HepG2 (cell line): ENCODE measurements around the gene AK3. TPM values are rescaled to one million over a fixed set of nuclear protein-coding genes. Genes with fewer than 3 reads are reported as not detected.
A peak's percentile ranks its signal among the peaks of the same experiment; 100 is the strongest.

Experiments
- CBX2 ChIP-seq, 2 experiments: fragments of 200-600 bp in 1 of 2; sonication (generic); formaldehyde crosslinking in 1 of 2; IDR thresholded peaks; 2 replicates each; pipeline versions ENCODE4 v1.7.0 to v1.8.1; 2018 to 2022; ENCODE audit warnings: low read depth in 2 of 2, low read length in 1 of 2, mild to moderate bottlenecking in 1 of 2, missing genetic modification reagents in 1 of 2
- DNMT3B ChIP-seq: conservative IDR thresholded peaks from 2 replicates; pipeline ENCODE4 v1.6.1; 2016; ENCODE audit warnings: missing biosample characterization, control low read depth
- ETV6 ChIP-seq: sonication (generic); formaldehyde crosslinking; conservative IDR thresholded peaks from 2 replicates; pipeline ENCODE4 v1.4.0; 2020; ENCODE audit warnings: missing genetic modification reagents
- KDM3A ChIP-seq: IDR thresholded peaks from 2 replicates; pipeline ENCODE4 v1.6.1; 2018; ENCODE audit warnings: low read depth, missing compliant biosample characterization
- KLF12 ChIP-seq: sonication (generic); formaldehyde crosslinking; IDR thresholded peaks from 2 replicates; pipeline ENCODE4 v1.4.0; 2020; ENCODE audit warnings: missing genetic modification reagents, borderline replicate concordance
- KLF13 ChIP-seq: sonication (generic); formaldehyde crosslinking; IDR thresholded peaks from 2 replicates; pipeline ENCODE4 v1.4.0; 2020; ENCODE audit warnings: mild to moderate bottlenecking, missing genetic modification reagents
- MBD4 ChIP-seq: IDR thresholded peaks from 2 replicates; pipeline ENCODE4 v1.6.1; 2012; ENCODE audit warnings: low read length, inconsistent platforms, borderline replicate concordance
- MLLT10 ChIP-seq: sonication (generic); formaldehyde crosslinking; IDR thresholded peaks from 2 replicates; pipeline ENCODE4 v1.4.0; 2020; ENCODE audit warnings: missing genetic modification reagents
- PBX2 ChIP-seq: IDR thresholded peaks from 2 replicates; pipeline ENCODE4 v1.6.1; 2016; ENCODE audit warnings: control low read depth
- PHB2 ChIP-seq: fragments of 450-650 bp; IDR thresholded peaks from 2 replicates; pipeline ENCODE4 v1.6.1; 2018; ENCODE audit not compliant: partially characterized antibody
- SIX4 ChIP-seq: sonication (generic); formaldehyde crosslinking; IDR thresholded peaks from 2 replicates; pipeline ENCODE4 v1.4.0; 2020; ENCODE audit warnings: missing genetic modification reagents
- SMAD3 ChIP-seq: sonication (generic); formaldehyde crosslinking; IDR thresholded peaks from 2 replicates; pipeline ENCODE4 v1.4.0; 2020; ENCODE audit warnings: missing genetic modification reagents
- SOX13 ChIP-seq, 3 experiments: fragments of 450-650 bp in 1 of 3; sonication (generic) in 1 of 3; formaldehyde crosslinking in 1 of 3; IDR thresholded peaks in 2 of 3; conservative IDR thresholded peaks in 1 of 3; 2 replicates each; pipeline versions ENCODE4 v1.5.0 to v1.6.1; 2016 to 2020; ENCODE audit warnings: antibody characterized with exemption in 1 of 3, mild to moderate bottlenecking in 1 of 3, missing compliant biosample characterization in 1 of 3, missing genetic modification reagents in 1 of 3, moderate library complexity in 1 of 3
- SOX6 ChIP-seq, 2 experiments: fragments of 450-650 bp in 1 of 2; sonication (generic) in 1 of 2; formaldehyde crosslinking in 1 of 2; IDR thresholded peaks; 2 replicates each; pipeline versions ENCODE4 v1.4.0 to v1.6.1; 2017 to 2020; ENCODE audit warnings: antibody characterized with exemption in 1 of 2, mild to moderate bottlenecking in 1 of 2, missing genetic modification reagents in 1 of 2
- SP2 ChIP-seq: sonication (generic); formaldehyde crosslinking; IDR thresholded peaks from 2 replicates; pipeline ENCODE4 v1.5.1; 2020; ENCODE audit warnings: mild to moderate bottlenecking, missing genetic modification reagents
- THRA ChIP-seq: sonication (generic); formaldehyde crosslinking; IDR thresholded peaks from 2 replicates; pipeline ENCODE4 v1.4.0; 2020; ENCODE audit warnings: missing genetic modification reagents, borderline replicate concordance
- ZIK1 ChIP-seq: sonication (generic); formaldehyde crosslinking; IDR thresholded peaks from 2 replicates; pipeline ENCODE4 v1.5.0; 2020; ENCODE audit warnings: mild to moderate bottlenecking, low read depth, missing genetic modification reagents, borderline replicate concordance
- ZNF326 ChIP-seq: sonication (generic); formaldehyde crosslinking; IDR thresholded peaks from 2 replicates; pipeline ENCODE4 v1.4.0; 2020; ENCODE audit warnings: missing genetic modification reagents, borderline replicate concordance
- ZNF362 ChIP-seq: sonication (generic); formaldehyde crosslinking; IDR thresholded peaks from 2 replicates; pipeline ENCODE4 v1.4.0; 2020; ENCODE audit warnings: missing genetic modification reagents, mild to moderate bottlenecking, borderline replicate concordance
- ZNF558 ChIP-seq: sonication (generic); formaldehyde crosslinking; IDR thresholded peaks from 2 replicates; pipeline ENCODE4 v1.9.0; 2022; ENCODE audit warnings: mild to moderate bottlenecking, missing genetic modification reagents, borderline replicate concordance
- ZNF652 ChIP-seq: IDR thresholded peaks from 2 replicates; pipeline ENCODE4 v1.6.1; 2016; ENCODE audit warnings: low read depth, borderline replicate concordance
- ZNF766 ChIP-seq: sonication (generic); formaldehyde crosslinking; IDR thresholded peaks from 2 replicates; pipeline ENCODE4 v1.5.0; 2020; ENCODE audit warnings: missing genetic modification reagents, borderline replicate concordance
- ZNF768 ChIP-seq: sonication (generic); formaldehyde crosslinking; IDR thresholded peaks from 2 replicates; pipeline ENCODE4 v1.4.0; 2020; ENCODE audit warnings: missing genetic modification reagents
- ZSCAN22 ChIP-seq: sonication (generic); formaldehyde crosslinking; IDR thresholded peaks from 2 replicates; pipeline ENCODE4 v1.4.0; 2020; ENCODE audit warnings: mild to moderate bottlenecking, missing genetic modification reagents
- polyA plus RNA-seq, 8 experiments: library from polyadenylated mRNA; depleted of rRNA in 3 of 8; stranded (reverse) in 7 of 8; unstranded in 1 of 8; fragments of >200 nt; fragmentation: Illumina TruSeq in 4 of 8; extraction: Trizol in 4 of 8; gene quantifications; 2 replicates each; pipeline versions ENCODE4 v1.2.1 to v1.2.3, GENCODE V29; 2011 to 2016; ENCODE audit warnings: low read depth in 4 of 8, missing spikeins in 1 of 8, mixed read lengths in 1 of 8; ENCODE audit not compliant: insufficient read depth in 1 of 8
- total RNA-seq, 5 experiments: library from RNA; depleted of rRNA; stranded (reverse); fragments of >200 nt; fragmentation: Illumina TruSeq; extraction: Trizol; gene quantifications; 2 replicates each; pipeline ENCODE4 v1.2.3, GENCODE V29; 2016; ENCODE audit warnings: low read depth in 1 of 5

The AK3 gene
- total and polyA plus RNA-seq, 2 of the 13 experiments (the other 11 are each of a cell fraction or from before 2014, with no cell fraction given): 76.8 to 109 TPM

- TF ChIP-seq MBD4 (no peak), PHB2 (no peak), SOX13 (IDR thresholded peaks at IDR 0.05) (0 out of 2 replicates have a peak, but pooled peaks have one; percentile 6), SOX13 (CRISPR knock-in tag; conservative IDR thresholded peaks at IDR 0.05 in 1 of 2, IDR thresholded peaks at IDR 0.05 in 1 of 2) (peak in 1 of 2 experiments; percentile 78; a peak in 2 of 4 replicates), SOX6 (IDR thresholded peaks at IDR 0.05) (no peak), SOX6 (CRISPR knock-in tag; IDR thresholded peaks at IDR 0.05) (peak; percentile 92), SIX4 (CRISPR knock-in tag) (no peak), ZNF558 (CRISPR knock-in tag) (no peak), KDM3A (CRISPR knock-in tag) (no peak), KLF12 (CRISPR knock-in tag) (peak; percentile 90; the same call in 1 of the 2 replicates), DNMT3B (CRISPR knock-in tag) (no peak), THRA (0 out of 2 replicates have a peak, but pooled peaks have one; percentile 32), KLF13 (CRISPR knock-in tag) (peak; percentile 63; the same call in 1 of the 2 replicates), MLLT10 (CRISPR knock-in tag) (no peak), ZIK1 (CRISPR knock-in tag) (peak; percentile 89; the same call in 1 of the 2 replicates), ZSCAN22 (CRISPR knock-in tag) (no peak), ETV6 (CRISPR knock-in tag) (peak; percentile 79), SP2 (CRISPR knock-in tag) (peak; percentile 54), SMAD3 (CRISPR knock-in tag) (peak; percentile 43; the same call in 1 of the 2 replicates), PBX2 (no peak), ZNF652 (CRISPR knock-in tag) (no peak), ZNF766 (CRISPR knock-in tag) (peak; percentile 91; the same call in 1 of the 2 replicates), ZNF326 (CRISPR knock-in tag) (no peak), CBX2 (IDR thresholded peaks at IDR 0.05; ENCODE audit: low read depth, low read length) (no peak), CBX2 (CRISPR knock-in tag; IDR thresholded peaks at IDR 0.05; ENCODE audit: low read depth) (no peak), ZNF768 (no peak; the same call in none of the 2 replicates), ZNF362 (CRISPR knock-in tag) (peak; percentile 29; the same call in 1 of the 2 replicates)
These were observed at the start of gene AK3 (continued) for GRCh38 chr9:4740638-4741364.
